Measurements from ENCODE around the gene ISOC2.
"Not testable (repeated sequence)": the region's sequence is repeated elsewhere in the genome, so short reads cannot be mapped to it uniquely, and the experiment has no call there.

Gene ISOC2

GRCh38 chr19:55436847-55437246, 24.6 kb downstream of the ISOC2 start:
- DNase-seq: no peak

DNA sequence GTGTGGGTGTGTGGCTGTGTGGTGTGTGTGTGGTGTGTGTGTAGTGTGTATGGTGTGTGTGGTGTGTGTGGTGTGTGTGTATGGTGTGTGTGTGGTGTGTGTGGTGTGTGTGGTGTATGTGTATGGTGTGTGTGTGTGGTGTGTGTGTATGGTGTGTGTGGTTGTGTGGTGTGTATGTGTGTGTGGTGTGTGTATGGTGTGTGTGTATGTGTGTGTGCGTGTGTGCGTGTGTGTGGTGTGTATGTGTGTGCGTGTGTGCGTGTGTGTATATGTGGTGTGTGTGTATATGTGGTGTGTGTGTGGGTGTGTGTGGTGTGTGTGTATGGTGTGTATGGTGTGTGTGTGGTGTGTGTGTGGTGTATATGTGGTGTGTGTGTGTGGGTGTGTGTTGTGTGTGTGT, 26.4 kb downstream of the ISOC2 start:
- DNase-seq: no peak

GRCh38 chr19:55434356-55434919, 27.0 kb downstream of the ISOC2 start:
- no peak for DNase-seq

DNA sequence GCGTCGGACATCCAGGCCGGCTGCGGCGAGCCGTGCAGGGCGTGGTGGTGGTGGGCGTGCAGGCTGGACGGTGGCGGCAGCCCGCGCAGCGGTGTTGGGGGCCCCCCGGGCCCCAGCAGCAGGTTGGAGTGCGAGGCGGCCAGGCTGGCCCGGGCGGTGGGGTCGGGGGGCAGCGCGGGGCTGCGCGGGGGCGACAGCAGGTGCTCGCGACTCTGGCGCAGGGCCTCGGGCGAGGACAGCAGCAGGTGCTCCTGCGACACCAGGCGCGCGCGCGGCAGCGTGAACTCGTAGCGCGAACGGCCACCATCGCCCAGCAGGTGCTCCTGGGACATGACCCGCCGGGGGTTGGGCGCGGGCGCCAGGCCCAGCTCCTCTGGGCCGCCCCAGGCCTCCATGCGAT, 28.1 kb downstream of the ISOC2 start:
- no peak for DNase-seq

DNA sequence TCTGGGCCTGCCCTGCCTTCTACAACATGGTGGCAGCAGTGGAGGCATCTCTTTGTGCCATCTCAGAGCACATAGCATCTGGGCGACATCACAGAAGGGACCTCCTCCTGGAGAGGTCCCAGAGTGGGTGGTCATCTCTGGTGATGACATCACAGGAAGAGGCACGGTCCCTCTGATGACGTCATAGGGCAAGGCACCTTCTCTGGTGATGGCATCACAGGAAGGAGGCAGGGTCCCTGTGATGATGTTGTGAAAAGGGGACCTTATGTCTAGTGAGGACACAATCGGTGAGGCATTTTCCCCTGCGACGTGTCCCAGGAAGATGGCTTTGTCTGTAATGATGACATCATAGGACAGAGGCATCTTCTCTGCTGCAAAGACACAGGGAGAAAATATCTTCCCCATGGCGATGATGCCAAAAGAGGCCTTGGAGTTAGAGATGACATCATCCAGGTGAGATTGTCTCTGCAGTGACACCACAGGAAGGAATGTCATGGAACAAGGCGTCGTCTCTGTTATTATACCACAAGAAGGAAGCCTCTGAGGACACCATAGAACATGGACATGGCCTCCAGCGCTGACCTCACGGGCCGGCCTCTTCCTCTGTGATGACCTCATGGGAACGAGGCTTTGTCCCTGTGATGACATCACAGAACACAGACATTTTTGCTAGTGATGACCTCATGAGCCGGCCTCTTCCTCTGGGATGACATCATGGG, 29.0 kb downstream of the ISOC2 start:
- no peak for DNase-seq

- no peak for DNase-seq
Observed at GRCh38 chr19:55431183-55431582, 30.3 kb downstream of the ISOC2 start.

- no peak for DNase-seq
Observed at GRCh38 chr19:55426042-55426441, 35.4 kb downstream of the ISOC2 start.

DNA sequence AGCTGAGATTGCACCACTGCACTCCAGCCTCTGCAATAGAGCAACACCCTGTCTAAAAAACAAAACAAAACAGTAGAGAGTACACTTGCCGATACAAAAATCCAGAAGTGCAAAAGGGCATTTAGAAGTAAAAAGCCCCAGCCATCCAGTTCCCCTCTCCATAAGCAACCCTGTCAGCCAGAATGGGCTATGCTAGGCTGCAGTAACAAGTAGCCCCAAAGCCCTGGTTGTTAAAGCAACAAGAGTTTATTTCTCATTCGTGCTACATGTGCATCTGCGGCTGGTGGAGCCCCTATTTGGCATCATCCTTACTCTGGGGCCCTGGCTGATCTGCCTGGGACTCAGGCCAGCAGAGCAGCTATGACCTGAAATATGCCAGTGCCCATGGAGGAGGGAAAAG, 36.9 kb downstream of the ISOC2 start:
- no peak for DNase-seq

DNA sequence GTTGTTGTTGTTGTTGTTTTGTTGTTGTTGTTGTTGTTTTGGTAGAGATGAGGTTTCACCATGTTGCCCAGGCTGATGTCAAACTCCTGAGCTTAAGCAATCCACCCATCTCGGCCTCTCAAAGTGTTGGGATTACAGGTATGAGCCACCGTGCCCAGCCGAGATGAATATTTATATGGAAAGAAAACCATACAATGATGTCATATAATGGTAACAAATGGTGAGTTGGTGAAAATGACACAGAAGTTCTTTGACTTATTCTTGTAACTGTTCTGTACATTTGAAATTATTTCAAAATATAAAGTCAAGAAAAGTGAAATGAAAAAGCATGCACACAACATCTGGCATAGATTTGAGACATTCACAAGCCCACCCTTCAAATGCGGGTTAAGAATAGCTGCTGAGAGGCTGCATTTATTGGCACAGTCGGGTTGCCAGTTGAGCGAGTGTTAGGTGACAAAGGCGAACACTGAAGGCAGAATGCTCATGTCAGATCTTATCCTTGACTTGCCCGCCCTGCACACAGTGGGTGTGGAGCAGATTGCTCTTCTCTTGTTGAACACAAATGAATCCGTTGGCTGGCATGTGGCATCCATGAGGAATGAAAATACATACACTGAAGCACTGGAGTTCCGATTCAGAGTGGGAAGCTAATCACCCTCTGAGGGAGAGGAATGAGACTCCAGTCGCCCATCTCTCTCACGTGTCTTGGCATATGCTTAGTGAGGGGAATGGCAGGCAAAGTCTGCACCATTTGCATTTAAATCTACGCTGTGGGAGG, 38.0 kb downstream of the ISOC2 start:
- DNase-seq: no peak

DNA sequence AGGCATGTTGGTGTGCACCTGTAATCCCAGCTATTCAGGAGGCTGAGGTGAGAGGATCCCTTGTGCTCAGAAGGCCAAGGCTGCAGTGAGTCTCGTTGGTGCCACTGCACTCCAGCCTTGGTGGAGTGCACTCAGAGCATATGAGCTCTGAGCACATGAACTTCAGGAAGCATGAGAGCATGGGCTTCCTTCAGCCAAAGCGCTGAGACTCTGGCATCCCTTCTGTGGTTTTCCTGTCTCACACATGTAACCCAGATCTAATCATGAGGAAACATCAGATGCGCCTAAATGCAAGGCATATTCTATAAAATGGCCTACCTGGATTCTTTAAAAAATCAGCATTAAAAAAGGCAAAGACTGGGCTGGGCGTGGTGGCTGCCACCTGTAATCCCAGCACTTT, 40.2 kb downstream of the ISOC2 start:
- DNase-seq: not testable (repeated sequence)

GRCh38 chr19:55419624-55420236, 41.7 kb downstream of the ISOC2 start:
- DNase-seq: no peak

DNA sequence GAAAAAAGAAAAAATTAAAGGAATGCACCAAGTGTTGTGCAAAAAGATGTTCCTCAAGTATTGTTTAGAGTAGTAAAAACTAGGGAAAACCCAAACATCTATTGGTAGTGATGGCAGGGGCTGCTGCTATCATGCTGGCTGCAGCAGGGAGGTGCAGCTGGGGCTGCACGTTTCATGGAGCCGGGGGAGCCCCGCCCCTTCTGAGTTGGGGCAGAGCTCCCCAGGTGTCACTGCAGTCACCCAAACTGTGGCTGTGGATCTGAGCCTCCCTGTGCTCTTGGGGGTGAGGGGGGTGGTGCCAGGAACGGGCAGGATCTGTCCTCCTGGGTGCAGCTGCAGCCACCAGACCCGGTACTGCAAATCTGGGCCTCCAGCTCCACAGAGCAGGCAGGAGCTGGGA, 42.3 kb downstream of the ISOC2 start:
- no peak for DNase-seq

DNA sequence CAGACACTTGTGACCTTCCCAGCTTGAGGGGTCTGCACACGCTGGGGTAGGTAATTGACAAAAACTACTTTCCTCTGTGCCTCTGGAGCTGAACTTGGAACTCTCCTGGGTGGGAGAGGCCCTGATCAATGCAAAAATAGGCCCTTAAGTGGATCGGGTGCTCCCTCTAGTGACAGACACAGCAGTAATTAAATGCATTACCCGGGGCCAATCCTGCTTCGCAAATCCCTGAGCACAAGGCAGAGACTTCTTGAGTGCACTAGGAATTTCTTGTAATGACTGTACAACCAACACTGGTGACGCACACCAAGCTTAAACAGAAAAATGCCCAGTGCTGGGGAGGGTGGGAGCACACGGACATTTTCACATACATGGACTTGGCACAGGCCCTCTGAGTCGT, 43.3 kb downstream of the ISOC2 start:
- DNase-seq: no peak

- DNase-seq: no peak
Observed at GRCh38 chr19:55410168-55410567, 51.3 kb downstream of the ISOC2 start.

- not testable (repeated sequence) for DNase-seq
Observed at GRCh38 chr19:55409179-55409578, 52.3 kb downstream of the ISOC2 start.

DNA sequence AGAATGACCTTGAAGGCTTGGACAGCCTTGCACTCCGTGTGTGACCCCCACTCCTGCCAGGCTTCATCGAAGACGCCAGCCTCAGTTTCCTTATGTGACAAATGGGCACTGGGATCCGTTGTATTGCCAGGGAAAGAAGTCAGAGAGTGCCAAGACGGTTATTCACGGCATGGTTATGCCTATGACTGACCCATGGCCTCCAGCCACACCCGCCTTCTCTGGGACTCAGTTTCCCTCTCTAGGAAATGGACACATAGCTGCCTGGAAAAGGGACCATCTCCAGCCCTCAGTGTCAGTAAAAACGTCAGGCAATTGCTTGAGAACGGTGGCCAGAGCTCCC, 52.9 kb downstream of the ISOC2 start:
- DNase-seq: no peak

DNA sequence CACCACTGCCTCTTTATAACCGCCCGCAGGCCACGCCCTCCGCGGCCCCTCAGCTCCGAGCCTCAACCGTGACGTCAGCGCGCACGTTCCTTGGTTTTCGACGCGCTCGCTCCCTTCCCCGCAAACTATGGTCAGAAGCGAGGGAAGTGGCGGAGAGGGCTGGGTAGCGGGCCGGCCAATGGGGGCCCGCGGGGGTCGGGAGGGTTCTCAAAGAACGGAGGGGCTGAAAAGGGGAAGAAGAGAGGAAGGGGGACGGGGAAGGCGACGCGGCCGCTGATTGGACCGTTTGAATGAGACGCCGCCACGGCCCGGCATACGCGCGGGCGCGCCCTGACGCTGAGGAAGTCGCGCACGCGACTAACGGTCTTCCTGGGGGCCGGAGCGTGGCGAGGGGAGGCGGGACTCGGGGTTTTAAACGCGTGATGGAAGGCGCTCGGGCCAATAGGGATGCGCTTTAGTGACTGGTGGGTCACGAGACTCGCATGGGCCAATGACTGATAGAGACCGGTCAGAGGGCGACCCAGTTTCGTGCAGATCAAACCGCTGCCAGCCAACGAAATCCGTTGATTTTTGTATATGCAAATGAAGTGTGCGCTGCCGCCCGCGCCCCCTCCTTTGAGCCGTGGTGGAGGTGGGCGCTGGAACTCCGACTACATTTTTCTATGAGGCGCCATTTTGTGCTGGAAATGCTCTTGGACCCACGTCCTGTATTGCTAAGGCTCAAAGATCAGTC, 53.5 kb downstream of the ISOC2 start:
- peak; percentile 99 for DNase-seq

DNA sequence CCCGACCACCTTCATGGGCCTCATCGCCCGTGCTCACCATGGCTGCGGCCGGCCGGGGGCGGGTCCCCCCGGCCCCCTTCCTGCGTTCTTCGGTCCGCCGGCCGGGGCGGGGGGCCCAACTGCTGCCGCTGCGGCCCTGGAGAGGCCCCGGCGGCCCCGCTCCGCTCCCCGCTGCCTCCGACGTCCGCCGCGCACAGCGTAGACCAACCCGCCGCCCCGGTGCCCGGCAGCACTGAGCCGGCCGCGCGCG, 54.0 kb downstream of the ISOC2 start, which contains the start of gene UBE2S:
Gene UBE2S (minus strand): TSS at position 239 of the 250 bp plus-strand sequence. CDS start 199 bp downstream, at position 40.
- DNase-seq: not testable (repeated sequence)

DNA sequence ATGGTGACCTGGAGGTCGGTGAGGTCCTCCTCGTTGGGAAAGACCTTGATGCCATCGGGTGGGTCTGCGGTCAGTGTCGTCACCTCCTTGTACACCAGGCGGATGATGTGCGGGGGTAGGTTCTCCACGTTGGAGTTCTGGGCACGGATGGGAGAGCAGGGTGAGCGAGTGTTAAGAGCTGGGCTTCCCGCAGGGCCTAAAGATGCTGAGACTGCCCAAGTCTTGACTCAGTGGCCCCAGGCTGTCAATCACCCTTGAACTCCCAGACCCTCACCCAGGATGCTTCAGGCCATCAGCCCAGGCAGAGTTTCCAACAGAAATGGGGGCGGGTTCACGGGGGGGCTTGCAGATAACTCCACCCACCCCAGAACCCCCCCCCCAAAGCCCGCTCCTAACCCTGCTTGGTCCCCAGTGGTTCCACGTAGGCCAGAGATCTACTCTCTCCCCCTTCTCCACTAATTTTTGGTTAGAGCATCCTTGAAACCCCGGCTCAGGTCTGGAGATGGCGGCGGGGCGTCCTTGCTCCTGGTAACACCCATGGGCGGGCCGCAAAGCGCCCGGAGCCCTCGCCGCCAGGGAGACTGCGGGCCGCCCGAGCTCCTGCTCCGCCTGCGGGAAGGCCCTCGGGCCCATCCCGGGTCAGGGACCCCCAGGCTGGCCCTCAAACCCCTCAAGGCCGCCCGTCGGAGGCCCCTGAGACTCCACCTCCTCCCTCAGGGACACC, 54.5 kb downstream of the ISOC2 start:
- DNase-seq: no peak

DNA sequence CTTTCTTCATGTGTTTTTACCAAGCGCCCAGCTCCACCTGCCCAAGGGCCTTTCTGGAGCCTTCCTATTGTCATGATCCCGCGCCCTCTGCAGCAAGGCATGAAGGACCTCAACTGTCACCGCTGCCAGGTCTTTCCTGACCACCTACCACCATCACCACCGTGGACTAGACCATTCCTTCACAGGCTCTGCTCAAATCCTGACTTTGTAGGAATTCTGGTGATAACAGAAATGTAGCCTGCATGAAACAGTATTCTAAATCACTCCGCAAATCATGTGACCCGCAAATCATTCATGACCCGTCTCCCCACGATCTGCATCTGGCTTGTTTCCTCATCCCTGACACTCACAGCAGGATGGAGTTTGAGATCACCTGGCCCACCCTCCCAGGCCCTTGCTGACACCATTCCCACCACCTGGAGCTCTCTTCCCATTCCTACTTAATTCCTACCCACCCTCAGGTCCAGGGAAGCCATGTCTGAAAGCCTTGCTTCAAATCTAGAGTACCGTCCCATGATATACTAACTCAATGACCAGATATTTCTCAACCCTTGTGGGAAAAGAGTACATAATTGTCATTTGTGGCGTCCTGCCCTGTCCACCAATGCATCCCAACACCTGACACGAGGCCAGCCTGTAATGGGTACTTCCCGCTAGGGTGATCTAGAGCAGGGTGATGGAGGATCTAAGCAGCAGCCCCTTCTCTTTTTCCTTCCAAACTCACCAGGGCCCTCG, 55.2 kb downstream of the ISOC2 start:
- DNase-seq: no peak

GRCh38 chr19:55405638-55406037, 55.8 kb downstream of the ISOC2 start:
- DNase-seq: no peak

All from DMS153 (cell line).